RWPE2 (cell line): ENCODE data around the gene ENAH.
A peak's percentile ranks its signal among the peaks of the same experiment; 100 is the strongest.

ENCODE experiments used
- ATAC-seq: fragments of 200-7000 bp; cut with Tn5 transposase; 3 replicates; pipeline ENCODE4 v1.9.1; 2021; ENCODE audit warnings: low read depth
- DNase-seq: peaks from one replicate; pipeline ENCODE4 v3.0.0-alpha.2; 2020; ENCODE audit warnings: low spot score
- H3K27ac ChIP-seq: fragments of 450-650 bp; 2 replicates; pipeline ENCODE4 v1.5.1; 2017; ENCODE audit warnings: mild to moderate bottlenecking; ENCODE audit not compliant: poor library complexity, severe bottlenecking
- H3K27me3 ChIP-seq: fragments of 250-450 bp; sonication (Bioruptor Pico); 2 replicates; pipeline ENCODE4 v1.5.1; 2021; ENCODE audit warnings: mild to moderate bottlenecking, moderate library complexity; ENCODE audit not compliant: insufficient read depth, poor library complexity, severe bottlenecking
- H3K36me3 ChIP-seq: fragments of 250-450 bp; sonication (Bioruptor Pico); 2 replicates; pipeline ENCODE4 v1.5.1; 2020; ENCODE audit warnings: low read depth, mild to moderate bottlenecking, moderate library complexity
- H3K4me1 ChIP-seq: fragments of 250-450 bp; sonication (Bioruptor Pico); 2 replicates; pipeline ENCODE4 v1.5.1; 2021; ENCODE audit warnings: mild to moderate bottlenecking, moderate library complexity; ENCODE audit not compliant: insufficient read depth, poor library complexity, severe bottlenecking
- H3K4me3 ChIP-seq: fragments of 250-450 bp; sonication (Bioruptor Pico); 2 replicates; pipeline ENCODE4 v1.5.1; 2021; ENCODE audit warnings: mild to moderate bottlenecking, moderate library complexity; ENCODE audit not compliant: severe bottlenecking
- H3K9me3 ChIP-seq: fragments of 250-450 bp; sonication (Bioruptor Pico); 2 replicates; pipeline ENCODE4 v1.5.1; 2021; ENCODE audit warnings: mild to moderate bottlenecking, moderate library complexity; ENCODE audit not compliant: severe bottlenecking
- CTCF ChIP-seq: fragments of 450-650 bp; IDR thresholded peaks from one replicate; pipeline ENCODE4 v1.5.1; 2017; ENCODE audit warnings: mild to moderate bottlenecking, moderate library complexity; ENCODE audit not compliant: poor library complexity, severe bottlenecking

Gene ENAH

GRCh38 chr1:225477296-225477911, 175.5 kb downstream of the ENAH start:
- H3K27me3 ChIP-seq = no peaks in the 10 kb centered on the region
- no peaks in the 10 kb centered on the region for H3K4me1 ChIP-seq
- TF ChIP-seq CTCF = no peak
- H3K36me3 ChIP-seq = no peaks in the 10 kb centered on the region
- DNase-seq (no peak), ATAC-seq (no peak)
- no peak overlapping the region for H3K27ac ChIP-seq
- H3K4me3 ChIP-seq = no peak overlapping the region
- H3K9me3 ChIP-seq = no peaks in the 10 kb centered on the region

- Histone ChIP-seq H3K4me1 (no peaks in the 10 kb centered on the region), H3K27me3 (no peaks in the 10 kb centered on the region), H3K4me3 (no peak overlapping the region), H3K27ac (no peak overlapping the region), H3K9me3 (no peaks in the 10 kb centered on the region), H3K36me3 (no peaks in the 10 kb centered on the region)
- DNase-seq (no peak), ATAC-seq (no peak)
- no peak for TF ChIP-seq CTCF
Measured at GRCh38 chr1:225476538-225476988, 176.4 kb downstream of the ENAH start.

GRCh38 chr1:225476100-225476511, 176.8 kb downstream of the ENAH start:
- H3K4me1 ChIP-seq = no peaks in the 10 kb centered on the region
- DNase-seq (no peak), ATAC-seq (no peak)
- no peaks in the 10 kb centered on the region for H3K27me3 ChIP-seq
- no peak for TF ChIP-seq CTCF
- H3K27ac ChIP-seq = no peak overlapping the region
- H3K9me3 ChIP-seq = no peaks in the 10 kb centered on the region
- H3K4me3 ChIP-seq = no peak overlapping the region
- no peaks in the 10 kb centered on the region for H3K36me3 ChIP-seq

- H3K4me3 ChIP-seq = no peak overlapping the region
Measured at GRCh38 chr1:225474986-225475820, 177.7 kb downstream of the ENAH start.

More at GRCh38 chr1:225474986-225475820, 177.7 kb downstream of the ENAH start:
- Histone ChIP-seq H3K27me3 (no peaks in the 10 kb centered on the region), H3K9me3 (no peaks in the 10 kb centered on the region), H3K27ac (no peak overlapping the region), H3K36me3 (no peaks in the 10 kb centered on the region), H3K4me1 (no peaks in the 10 kb centered on the region)
- DNase-seq = no peak
- peak; percentile 77 for ATAC-seq
- peak; percentile 94 for TF ChIP-seq CTCF
